ENCODE data around the gene P2RX6.

GRCh38 chr22:20982563-20982882 lies 32.4 kb upstream of the P2RX6 start:
- TF ChIP-seq POLR2AphosphoS5 (IDR thresholded peaks at IDR 0.05) (no peak), POLR2A (IDR thresholded peaks at IDR 0.05) (no peak), CTCF (IDR thresholded peaks at IDR 0.05) (no peak)
